Hindlimb muscle (tissue), 1 donor: Measurements from ENCODE around the gene GGA1. TPM values are rescaled to one million over a fixed set of nuclear protein-coding genes. Genes with fewer than 3 reads are reported as not detected.
A peak's percentile ranks its signal among the peaks of the same experiment; 100 is the strongest.
"Not testable (repeated sequence)": the region's sequence is repeated elsewhere in the genome, so short reads cannot be mapped to it uniquely, and the experiment has no call there.

Source experiments
- DNase-seq: peaks from one replicate; pipeline ENCODE4 v3.0.0-alpha.2; 2013
- polyA plus RNA-seq: library from polyadenylated mRNA; unstranded; fragments of 120-200 nt; gene quantifications from one replicate; pipeline ENCODE4 v1.2.1, GENCODE V29; 2013; ENCODE audit not compliant: insufficient read length

Gene GGA1
- polyA plus RNA-seq, 1 donor = 47.4 TPM

DNA sequence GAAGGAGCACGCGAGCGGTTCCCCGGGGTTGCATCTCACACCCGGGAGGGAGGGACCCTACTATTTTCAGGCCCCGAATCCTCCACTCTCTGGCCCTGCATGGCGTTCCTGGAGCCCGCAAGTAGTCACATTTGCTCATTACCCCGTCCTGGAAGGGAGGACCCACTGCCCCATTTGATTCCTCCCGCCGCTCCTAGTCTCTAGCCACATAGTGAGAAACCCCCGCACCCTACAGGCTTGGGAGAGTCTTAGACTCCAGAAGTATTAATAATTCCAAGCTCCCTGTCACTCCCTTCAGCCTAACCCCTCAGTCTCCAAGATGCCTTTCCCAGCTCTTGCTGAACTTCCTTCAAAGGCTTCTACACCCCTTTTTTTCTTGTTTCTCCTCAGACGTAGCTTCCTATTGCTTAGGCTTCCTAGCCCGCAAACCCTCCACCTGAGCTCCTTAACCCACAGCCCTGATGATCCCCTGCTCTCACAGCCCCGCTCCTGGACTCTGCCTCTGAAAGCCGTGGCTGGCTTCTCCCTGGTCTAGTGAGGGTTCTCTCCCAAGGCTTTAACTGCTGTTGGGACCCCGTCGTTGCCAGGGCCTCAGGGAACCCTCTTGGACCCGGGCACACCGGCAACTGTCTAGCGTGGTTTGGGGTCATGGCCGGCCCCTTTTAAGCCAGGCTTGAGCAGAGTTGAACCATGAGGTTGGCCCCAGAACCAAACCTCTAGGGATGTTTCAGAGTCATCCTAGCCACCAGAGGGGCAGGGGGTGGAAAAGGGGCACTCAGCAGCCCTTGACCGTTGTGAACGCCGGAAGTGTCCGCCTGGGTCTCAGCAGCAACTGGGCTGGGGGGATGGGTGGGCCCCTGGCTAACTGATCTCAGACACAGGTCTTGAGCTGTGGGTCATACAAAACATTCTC lies 862 bp downstream of the GGA1 start:
- DNase-seq = no peak

GRCh38 chr22:37610153-37610475 lies 1.5 kb downstream of the GGA1 start:
- not testable (repeated sequence) for DNase-seq

GRCh38 chr22:37610480-37611129 lies 2.0 kb downstream of the GGA1 start:
- DNase-seq = no peak

DNA sequence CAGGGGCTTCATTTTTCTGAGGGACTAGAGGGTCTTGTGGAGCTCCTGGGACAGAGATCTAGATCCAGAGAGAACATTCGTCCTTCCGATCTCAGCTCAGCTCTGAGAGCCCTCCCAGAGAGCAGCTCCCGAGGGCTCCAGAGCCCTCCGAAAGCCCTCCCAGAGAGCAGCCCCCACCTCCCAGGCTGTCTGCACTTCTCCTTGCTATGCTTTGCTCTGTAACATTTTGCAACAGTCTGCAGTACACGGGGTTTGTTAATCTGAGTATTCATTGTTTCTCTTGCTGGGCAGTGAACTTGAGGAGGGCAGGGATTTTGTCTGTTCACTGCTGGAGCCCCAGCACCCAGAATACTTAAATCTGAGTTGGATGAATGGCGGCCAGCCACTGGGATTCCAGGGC lies 2.6 kb downstream of the GGA1 start:
- no peak for DNase-seq

DNA sequence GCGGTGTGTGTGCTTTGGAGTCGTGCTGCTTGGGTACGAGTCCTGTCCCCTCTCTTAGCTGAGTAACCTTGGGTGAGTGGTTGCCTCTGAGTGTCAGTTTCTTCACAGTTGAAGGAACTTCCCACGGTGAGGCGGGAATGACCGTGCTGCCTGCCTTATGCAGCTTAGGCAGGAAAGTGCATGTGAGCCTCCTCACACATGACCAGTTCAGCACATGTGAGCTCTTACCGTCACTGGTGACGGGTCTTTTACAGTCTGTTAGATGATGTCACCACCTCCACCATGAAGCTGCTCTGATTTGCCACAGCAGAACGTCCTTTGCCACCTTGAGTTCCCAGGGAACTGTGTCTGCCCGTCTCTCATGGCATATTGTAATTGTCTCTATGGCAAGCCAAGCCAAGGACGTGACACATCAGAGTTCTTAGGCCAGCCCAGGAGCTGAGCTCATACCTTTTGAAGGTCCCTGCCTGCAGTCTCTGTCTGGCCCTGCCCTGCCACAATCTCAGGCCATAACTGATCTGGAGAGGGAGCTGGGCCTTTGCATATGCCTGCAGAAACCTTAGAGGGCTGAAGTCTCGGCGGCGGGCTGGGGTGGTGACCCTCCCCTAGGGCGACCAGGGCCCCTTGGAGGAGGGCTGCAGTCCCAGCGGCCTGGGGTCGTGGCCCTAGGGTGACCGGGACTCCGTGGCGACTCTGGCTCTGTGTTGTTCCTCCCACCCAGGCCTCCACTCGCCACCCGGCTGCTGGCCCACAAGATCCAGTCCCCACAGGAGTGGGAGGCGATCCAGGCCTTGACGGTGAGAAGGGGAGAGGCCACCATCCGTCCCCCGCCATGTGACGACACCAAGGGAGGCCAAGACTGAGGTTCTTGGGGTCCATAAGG lies 7.8 kb downstream of the GGA1 start:
- DNase-seq = no peak

GRCh38 chr22:37617431-37617830 lies 8.8 kb downstream of the GGA1 start:
- no peak for DNase-seq

DNA sequence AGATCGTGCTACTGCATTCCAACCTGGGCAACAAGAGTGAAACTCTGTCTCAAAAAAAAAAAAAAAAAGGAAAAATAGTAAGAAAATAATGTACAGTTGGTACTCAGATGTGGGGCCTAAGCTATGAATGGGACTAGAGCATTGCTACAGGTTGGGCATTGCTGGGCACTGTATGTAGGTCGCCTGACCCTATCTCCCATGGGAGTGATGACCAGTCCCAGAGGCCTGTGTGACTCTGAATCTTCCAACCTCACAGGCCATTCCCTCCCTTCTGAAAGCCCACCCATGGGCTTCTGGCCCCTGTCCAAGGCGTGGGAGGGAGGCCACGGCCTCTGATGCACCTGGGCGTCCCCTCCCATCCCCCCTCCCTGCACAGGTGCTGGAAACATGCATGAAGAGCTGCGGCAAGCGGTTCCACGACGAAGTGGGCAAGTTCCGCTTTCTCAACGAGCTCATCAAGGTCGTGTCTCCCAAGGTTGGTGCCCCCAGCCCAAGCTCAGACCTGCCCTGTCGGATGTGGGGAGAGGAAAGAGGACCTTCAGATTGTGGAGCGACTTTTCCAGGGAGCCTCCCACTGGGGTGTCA lies 9.5 kb downstream of the GGA1 start:
- DNase-seq = no peak

DNA sequence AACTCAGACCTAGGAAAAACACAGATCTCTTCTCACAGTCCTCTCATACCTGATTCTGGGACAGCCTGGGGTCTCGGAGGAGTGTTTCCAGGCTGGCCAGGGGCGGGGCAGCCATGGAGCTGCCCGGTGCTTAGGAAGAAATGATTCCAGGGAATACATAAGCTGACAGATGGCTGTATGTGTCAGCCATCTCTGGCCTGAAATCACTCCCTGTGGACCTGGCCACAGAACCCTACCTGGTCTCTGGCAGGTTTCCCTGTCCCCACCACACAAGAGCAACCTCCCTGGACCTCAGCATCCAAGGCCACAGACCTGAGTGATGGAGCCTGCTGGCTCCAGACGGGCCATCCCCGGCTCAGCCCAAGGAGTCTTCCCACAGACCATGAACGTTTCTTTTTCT lies 10.0 kb downstream of the GGA1 start:
- no peak for DNase-seq

GRCh38 chr22:37619991-37620390 lies 11.4 kb downstream of the GGA1 start:
- no peak for DNase-seq

- DNase-seq = no peak
Measured at GRCh38 chr22:37621352-37621860, 12.8 kb downstream of the GGA1 start.

DNA sequence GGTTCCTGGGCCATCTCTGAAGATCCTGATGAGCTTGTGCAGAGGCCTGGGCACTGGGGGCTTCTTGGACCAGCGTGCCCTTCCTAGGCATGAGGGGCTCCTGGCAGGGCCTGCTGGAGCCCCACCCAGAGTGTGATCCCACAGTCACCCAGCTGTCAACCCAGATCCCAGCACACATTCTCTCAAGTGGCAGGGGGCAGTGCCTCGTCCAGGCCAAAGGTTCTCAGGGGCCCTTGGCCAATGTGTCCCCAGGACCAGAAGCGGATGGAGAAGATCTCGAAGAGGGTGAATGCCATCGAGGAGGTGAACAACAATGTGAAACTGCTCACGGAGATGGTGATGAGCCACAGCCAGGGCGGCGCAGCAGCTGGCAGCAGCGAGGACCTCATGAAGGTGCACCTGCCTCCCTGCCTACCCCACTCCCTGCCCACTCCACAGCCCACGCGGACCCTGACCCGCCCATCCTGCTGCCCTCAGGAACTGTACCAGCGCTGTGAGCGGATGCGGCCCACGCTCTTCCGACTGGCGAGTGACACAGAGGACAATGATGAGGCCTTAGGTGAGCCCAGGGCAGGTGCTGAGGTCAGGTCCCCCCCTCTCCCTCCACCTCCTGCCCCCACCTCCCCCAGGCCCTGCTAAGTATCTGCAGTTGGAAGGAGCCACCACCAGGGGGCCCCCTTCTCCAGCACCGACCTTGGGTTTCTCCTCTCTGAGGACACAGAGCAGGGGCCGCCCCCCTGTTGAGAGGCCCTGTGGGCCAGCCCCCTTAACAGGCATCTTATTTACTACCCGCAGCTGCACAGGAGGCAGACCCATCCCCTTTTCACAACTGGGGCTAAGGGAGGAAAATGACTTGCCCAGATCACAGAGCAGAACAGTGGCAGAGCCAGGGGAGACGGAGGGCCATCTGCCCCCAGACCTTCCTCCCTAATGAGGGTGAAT lies 14.7 kb downstream of the GGA1 start:
- peak; percentile 71 for DNase-seq

GRCh38 chr22:37624017-37624365 lies 15.4 kb downstream of the GGA1 start:
- no peak for DNase-seq

- DNase-seq = no peak
Measured at GRCh38 chr22:37624876-37625275, 16.2 kb downstream of the GGA1 start.

DNA sequence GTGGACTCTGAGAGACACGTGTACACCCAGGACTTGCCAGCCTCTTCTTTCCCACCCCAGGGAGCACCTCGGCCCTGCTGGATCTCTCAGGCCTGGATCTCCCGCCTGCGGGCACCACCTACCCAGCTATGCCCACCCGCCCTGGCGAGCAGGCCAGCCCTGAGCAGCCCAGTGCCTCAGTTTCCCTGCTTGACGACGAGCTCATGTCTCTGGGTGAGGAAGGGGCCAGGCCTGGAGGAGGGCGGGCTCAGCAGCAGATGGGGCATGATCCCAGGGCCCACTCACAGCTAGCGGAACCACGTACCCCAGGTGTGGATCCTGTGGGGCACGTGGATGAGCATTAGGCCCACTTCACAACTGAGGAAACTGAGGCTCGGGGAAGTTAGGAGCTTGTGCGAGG lies 17.1 kb downstream of the GGA1 start:
- DNase-seq = no peak

DNA sequence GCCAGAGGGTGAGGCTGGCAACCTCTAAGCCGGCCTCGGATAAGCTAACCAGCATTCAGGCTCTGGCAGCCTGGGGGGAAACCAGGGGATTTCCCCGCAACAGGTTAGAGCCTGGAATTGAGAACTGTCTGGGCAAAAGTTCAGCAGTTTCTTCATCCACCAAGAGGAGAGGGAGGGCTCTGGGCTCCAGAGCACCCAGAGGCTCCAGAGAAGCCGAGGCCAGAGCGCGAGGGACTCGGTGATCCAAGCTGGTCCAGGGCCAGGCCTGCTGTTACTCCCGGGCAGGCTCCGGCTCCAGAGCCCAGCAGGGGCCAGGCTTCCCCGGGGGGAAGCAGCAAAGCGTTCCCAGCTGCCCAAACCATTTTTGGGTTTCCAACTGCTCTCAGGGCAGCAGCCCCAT lies 17.5 kb downstream of the GGA1 start:
- DNase-seq = peak; percentile 75

GRCh38 chr22:37626556-37627075 lies 18.0 kb downstream of the GGA1 start:
- no peak for DNase-seq

DNA sequence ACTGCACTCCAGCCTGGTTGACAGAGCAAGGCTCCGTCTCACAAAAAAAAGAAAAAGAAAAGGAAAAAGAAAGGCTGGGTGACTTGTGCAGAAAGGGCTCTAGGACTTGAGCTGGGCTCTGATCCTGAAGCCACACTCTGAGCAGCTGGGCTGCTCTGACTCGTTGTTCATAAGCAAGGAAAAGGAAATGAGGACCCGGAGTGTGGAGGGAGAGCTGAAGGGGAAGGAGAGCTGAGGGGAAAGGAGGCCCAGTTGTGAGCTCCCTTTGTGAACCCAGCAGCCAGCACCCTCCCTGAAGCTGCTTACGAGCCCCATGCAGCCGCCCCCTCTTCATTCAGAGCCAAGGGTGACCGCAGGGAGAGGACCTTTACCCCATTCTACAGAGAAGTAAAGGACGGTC lies 18.5 kb downstream of the GGA1 start:
- DNase-seq = no peak

DNA sequence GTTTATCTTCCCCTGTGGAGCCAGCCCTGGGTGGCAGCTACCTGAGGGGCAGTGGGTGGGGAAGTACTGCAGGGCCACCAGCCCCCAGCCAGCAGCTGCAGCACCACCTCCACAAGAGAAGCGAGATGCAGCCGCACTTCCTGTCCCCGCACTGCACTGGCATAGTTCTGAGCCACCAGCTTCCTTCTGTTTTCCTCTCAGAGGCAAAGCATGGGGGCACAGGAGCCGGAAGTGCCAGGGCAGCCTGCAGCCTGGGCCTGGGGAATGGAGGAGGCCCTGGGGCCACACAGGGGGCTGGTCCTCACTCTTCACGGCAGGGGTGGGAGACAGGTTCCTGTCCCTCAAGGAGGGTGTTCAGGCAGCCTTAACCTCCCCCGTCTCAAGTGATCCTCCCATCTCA lies 18.9 kb downstream of the GGA1 start:
- DNase-seq = no peak

- DNase-seq = no peak
Measured at GRCh38 chr22:37628830-37629229, 20.2 kb downstream of the GGA1 start.

DNA sequence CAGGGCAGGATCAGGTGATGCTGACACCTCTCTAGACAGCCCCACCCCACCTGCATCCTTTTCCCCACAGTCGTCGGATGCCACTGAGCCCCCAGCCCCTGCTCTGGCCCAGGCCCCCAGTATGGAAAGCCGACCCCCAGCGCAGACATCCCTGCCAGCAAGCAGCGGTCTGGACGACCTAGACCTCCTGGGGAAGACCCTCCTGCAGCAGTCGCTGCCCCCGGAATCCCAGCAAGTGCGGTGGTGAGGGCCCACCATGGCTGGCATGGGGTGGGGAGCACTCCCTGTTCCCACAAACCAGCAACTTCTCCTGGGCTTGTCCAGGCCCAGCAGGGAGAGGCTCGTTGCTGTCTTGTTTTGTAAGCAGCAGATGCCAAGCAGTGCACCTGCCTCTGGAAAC lies 21.3 kb downstream of the GGA1 start:
- no peak for DNase-seq

DNA sequence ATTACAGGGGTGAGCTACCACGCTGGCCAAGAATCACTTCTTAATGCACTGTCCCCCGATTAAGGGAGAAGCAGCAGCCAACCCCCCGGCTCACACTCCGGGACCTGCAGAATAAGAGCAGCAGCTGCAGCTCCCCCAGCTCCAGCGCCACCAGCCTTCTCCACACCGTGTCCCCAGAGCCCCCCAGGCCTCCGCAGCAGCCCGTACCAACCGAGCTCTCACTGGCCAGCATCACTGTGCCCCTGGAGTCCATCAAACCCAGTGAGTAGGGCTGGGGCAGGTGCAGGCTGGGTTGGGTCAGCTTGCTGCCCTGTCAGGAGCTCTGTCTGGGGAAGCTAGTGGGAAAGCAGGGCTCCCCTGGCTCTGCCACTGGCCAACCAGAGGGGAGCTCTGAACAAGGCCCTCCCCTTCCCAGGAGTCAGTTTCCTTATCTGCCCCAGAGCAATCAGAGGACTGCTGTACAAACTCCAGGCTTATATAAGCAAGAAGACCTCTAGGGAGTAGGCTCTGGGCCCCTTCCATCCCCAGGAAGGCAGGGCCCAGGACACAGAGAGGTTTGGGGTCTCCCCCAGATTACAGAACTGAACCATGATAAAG lies 22.3 kb downstream of the GGA1 start:
- no peak for DNase-seq
